Measurements from ENCODE around the gene GRM4. TPM values are rescaled to one million over a fixed set of nuclear protein-coding genes. Genes with fewer than 3 reads are reported as not detected.

The GRM4 gene
- total and polyA plus RNA-seq, 9 of the 15 experiments (the other 6 are each of a cell fraction or from before 2014, with no cell fraction given): 0.18 TPM; not detected in 8

GRCh38 chr6:34005901-34006531 lies 139.9 kb downstream of the GRM4 start:
- Histone ChIP-seq H3K4me1 (replicated peaks in 1 of 2; ENCODE audit: control insufficient read depth in 2 of 2, insufficient read depth in 2 of 2, low read length in 2 of 2) (0 out of 5 replicates have a peak, but pooled peaks cover 0 to 3% of the 10 kb centered on the region in 2 experiments), H3K9me3 (replicated peaks; ENCODE audit: control insufficient read depth, insufficient read depth, low read depth, low read length) (0 out of 2 replicates have a peak, but pooled peaks cover 3% of the 10 kb centered on the region), H3K36me3 (ENCODE audit: control insufficient read depth, insufficient read depth, low read length) (no peaks in the 10 kb centered on the region), H4K20me1 (replicated peaks; ENCODE audit: control insufficient read depth, insufficient read depth, low read length) (no peaks in the 10 kb centered on the region), H3K4me2 (ENCODE audit: insufficient read depth, low read length) (no peak overlapping the region), H3K27ac (ENCODE audit: extremely low read depth, low read depth, low read length) (no peak overlapping the region), H3K79me2 (ENCODE audit: control insufficient read depth, insufficient read depth, low read length) (no peaks in the 10 kb centered on the region), H3K9ac (ENCODE audit: insufficient read depth in 1 of 2, low read depth in 2 of 2, low read length in 2 of 2) (no peak overlapping the region), H2AFZ (ENCODE audit: low read depth, low read length) (no peak overlapping the region), H3K27me3 (ENCODE audit: control insufficient read depth in 2 of 2, insufficient read depth in 2 of 2, low read length in 2 of 2) (peaks cover 16 to 60% of the 10 kb centered on the region in 2 experiments), H3K4me3 (no peak overlapping the region), H3K9me1 (ENCODE audit: control insufficient read depth, insufficient read depth, low read length) (no peaks in the 10 kb centered on the region)
- BruUV-seq (replicated peaks): no TSS peak
- TF ChIP-seq CBFA2T3 (IDR thresholded peaks at IDR 0.05) (no peak), SIN3A (IDR thresholded peaks at IDR 0.05; ENCODE audit: borderline replicate concordance in 2 of 2, control insufficient read depth in 1 of 2, low read depth in 2 of 2, low read length in 2 of 2) (no peak), ZBTB33 (CRISPR knock-in tag; IDR thresholded peaks at IDR 0.05) (no peak), KLF10 (CRISPR knock-in tag; IDR thresholded peaks at IDR 0.05) (no peak), TCF7L2 (IDR thresholded peaks at IDR 0.05; ENCODE audit: low read depth, low read length) (no peak)
- intact Hi-C loops (cut with micrococcal nuclease) (no loop called here), in situ Hi-C loops (cut with MboI) (loop anchor here (10.0 kb wide), 1 partner anchor 421 kb away; the partner anchor contains the start of gene BAK1)
- 3% methylated on average over 8 of the region's 8 CpGs for WGBS (ENCODE audit: insufficient coverage, low coverage, missing lambda C conversion rate)
- no peak for ATAC-seq
- CTCF ChIA-PET (ENCODE audit: low intra/inter-chr PET ratio): no interaction called here
- POLR2A ChIA-PET: no interaction called here
- peak; percentile 19 for FAIRE-seq
- no peak for DNase-seq (ENCODE audit: extremely low read depth in 1 of 4, low spot score in 3 of 4)
